A172 (cell line): ENCODE results near the gene B4GALT4. TPM values are rescaled to one million over a fixed set of nuclear protein-coding genes. Genes with fewer than 3 reads are reported as not detected.
"Not testable (repeated sequence)": the region's sequence is repeated elsewhere in the genome, so short reads cannot be mapped to it uniquely, and the experiment has no call there.

Experiments used
- DNase-seq: peaks from one replicate; pipeline ENCODE4 v3.0.0-alpha.2; 2015; ENCODE audit warnings: low spot score
- total RNA-seq: library from RNA; depleted of rRNA; stranded (reverse); fragments of >200 nt; shearing (Covaris generic); gene quantifications from 2 replicates; pipeline ENCODE4 v1.2.3, GENCODE V29; 2014; rRNA removed

Gene B4GALT4, protein sequence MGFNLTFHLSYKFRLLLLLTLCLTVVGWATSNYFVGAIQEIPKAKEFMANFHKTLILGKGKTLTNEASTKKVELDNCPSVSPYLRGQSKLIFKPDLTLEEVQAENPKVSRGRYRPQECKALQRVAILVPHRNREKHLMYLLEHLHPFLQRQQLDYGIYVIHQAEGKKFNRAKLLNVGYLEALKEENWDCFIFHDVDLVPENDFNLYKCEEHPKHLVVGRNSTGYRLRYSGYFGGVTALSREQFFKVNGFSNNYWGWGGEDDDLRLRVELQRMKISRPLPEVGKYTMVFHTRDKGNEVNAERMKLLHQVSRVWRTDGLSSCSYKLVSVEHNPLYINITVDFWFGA
- total RNA-seq = 25.8 and 27.0 TPM in 2 replicates

DNA sequence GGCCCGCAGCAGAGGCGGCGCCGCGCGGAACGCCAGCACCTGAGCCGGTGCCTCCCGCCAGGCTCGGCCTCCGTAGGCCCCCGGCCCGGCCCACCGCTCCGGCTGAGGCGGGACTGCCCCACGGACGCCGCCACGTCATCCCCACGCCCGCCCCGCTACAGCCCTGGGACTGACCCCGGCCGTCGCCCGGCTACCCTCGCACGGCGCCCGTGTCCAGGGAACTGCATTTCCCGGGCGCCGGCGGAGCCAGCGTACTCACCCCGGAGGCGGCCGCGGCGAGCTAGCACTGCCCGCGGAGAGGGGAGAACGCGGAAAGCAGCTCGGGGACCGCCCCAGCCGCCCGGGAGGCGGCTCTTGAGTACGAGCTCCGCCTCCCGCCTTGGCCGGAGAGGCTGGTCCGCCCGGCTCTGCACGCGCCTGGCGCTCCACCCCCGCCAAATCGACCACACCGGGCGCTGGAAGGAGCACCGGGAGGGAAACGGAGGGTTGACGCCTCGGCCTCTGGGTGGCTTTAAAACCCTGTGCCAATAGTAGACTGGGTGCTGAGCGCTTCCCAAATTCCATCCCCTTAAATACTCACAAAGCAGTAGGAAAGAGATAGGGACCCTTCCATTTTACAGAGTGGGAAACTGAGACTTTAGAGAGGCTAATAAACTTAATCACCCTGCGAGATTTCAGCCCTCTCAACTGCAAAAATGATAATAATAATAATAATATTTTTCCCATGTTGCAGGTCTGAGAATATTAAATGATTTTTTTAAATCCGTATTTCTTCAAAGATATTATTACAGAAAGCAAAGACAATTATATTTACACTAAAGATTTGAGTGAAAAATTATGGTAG lies at the start of gene B4GALT4:
Gene B4GALT4 (minus strand): TSS at position 288 of the 844 bp plus-strand sequence. CDS start 10,779 bp downstream, outside the sequence.
- peak; percentile 69 for DNase-seq

DNA sequence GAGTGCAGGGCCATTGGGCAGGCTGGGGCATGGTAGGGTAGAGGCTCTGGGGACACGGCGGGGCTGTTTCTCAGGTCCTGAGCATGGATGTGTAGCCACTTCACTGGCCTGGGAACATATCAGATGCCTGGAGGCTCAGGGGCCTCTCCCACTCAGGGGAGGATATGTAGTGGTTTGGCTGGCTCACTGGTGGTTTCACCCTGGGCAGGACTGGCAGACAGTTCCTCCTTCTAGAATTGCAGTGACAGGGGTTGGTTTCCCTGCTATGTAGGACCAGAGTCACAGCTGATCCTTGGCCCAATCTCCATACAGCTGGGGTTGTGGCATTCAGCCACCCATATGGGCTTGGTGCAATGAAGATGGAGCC lies 48.7 kb upstream of the B4GALT4 start:
- no peak for DNase-seq

DNA sequence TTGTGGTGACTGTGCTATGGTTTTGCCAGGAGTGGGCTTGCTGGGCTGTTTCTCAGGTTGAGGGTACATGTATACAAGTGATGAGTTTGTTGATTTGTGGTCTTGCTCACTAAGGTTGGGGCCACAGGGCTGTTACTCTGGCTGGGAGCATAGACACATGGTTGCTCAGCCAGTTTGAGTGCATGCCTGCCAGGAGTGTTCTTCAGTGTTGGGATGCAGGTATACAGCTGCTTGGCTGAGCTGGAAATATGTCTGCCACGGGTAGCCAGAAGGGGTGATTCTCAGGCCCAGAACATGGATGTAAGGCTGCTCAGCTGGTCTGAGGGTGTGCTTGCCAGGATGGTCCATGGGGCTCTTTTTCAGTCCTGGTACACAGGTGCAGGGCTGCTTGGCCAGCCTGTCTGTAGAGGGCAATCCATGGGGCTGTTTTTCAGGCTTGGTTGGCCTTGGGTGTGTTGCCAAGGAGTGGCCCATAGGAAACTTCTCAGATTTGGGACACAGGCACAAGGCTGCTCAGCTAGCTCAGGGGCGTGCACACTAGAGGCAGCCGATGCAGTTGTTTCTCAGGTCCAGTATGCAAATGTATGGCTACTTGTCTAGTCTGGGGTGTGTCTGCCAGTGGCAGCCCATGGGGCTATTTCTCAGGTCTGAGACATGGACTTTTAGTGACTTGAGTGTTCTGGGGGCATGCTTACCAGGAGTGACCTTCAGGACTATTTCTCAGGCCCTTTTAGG lies 48.2 kb upstream of the B4GALT4 start:
- DNase-seq = no peak

DNA sequence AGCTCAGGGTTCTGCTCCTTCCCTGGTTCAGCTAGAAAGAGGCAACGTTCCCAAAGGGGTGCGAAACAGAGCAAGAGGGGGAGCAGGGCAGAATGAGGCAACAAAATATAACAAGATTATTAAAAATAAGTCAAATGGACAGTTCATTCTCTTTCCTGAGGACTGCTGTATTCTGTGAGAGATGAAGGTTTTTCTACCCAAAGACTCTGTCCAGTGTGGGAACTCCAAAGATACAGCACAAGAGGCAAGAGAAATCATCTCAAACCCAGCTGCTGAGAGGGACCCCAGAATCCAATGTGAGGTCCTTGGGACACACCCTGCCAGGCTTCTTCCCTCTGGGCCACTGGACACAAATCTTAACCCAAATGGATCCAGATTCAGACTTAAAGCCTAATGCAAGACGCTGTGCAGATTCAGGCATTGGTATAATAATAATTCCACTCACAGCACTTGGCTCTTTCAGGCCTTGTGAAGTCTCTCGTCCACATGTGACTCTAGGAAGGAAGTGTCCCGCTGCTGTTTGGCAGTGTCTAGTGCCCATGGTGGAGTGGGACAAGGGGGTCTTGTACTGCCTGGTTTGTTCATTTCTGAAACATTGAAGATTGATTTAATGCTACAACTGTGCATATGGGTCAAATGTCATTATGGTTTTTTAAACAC lies 39.0 kb upstream of the B4GALT4 start:
- no peak for DNase-seq

DNA sequence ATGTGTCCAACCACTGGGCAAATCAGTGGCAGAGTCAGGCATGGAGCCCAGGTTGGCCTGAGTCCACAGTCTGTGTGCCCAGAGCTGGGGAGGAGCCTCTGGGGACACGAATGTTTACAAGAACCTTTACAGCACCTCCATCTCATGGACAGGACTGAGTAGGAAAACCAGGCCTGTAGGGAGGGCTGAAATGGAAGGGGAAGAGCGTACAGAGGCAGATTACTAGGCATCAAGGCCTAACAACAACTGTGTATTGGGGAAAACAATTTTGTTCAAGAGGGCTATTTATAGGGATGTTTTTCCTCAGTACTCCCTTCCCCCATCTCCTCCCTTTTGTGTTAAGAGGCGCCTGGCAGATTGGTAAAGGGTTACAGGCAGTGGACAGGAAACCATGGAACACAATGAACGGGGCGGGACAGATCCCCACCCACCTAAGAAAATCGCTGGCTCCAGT lies 38.5 kb upstream of the B4GALT4 start:
- no peak for DNase-seq

DNA sequence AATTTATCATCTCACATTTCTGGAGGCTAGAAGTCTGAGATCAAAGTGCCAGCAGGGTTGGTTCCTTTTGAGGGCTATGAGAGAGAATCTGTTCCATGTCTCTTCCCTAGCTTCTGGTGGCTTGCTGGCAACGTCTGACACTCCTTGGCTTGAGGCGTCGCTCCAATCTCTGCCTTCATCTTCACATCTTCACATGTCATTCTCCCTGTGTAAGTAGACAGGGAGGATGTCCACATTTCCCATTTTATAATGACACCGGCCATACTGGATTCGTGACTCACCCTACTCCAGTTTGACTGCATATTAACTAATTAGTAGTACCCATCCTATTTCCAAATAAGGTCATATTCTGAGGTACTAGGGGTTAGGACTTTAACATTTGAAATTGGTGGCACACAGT lies 36.0 kb upstream of the B4GALT4 start:
- no peak for DNase-seq

DNA sequence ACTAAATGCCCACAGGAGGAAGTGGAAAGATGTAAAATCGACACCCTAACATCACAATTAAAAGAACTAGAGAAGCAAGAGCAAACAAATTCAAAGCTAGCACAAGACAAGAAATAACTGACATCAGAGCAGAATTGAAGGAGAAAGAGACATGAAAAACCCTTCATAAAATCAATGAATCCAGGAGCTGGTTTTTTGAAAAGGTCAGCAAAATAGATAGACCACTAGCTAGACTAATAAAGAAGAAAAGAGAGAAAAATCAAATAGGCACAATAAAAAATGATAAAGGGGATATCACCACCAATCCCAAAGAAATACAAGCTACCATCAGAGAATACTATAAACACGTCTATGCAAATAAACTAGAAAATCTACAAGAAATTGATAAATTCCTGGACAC lies 29.5 kb upstream of the B4GALT4 start:
- not testable (repeated sequence) for DNase-seq

DNA sequence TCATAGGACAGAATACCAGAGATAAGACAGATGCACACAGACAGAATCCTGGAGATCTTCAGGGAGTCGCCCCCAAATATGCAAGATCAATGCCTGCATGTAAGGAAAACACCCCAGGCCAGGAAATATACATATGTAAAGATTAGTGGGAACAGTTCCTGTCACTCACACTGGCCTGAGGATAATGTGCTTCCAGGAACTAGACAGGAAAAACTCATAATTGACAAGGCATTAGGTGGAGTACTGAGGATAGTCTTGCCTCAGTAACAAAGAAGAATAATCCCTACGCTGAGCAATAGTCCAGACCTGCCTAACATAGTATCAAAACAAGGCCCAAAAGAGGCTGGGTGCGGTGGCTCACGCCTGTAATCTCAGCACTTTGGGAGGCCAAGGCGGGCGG lies 20.4 kb upstream of the B4GALT4 start:
- no peak for DNase-seq

DNA sequence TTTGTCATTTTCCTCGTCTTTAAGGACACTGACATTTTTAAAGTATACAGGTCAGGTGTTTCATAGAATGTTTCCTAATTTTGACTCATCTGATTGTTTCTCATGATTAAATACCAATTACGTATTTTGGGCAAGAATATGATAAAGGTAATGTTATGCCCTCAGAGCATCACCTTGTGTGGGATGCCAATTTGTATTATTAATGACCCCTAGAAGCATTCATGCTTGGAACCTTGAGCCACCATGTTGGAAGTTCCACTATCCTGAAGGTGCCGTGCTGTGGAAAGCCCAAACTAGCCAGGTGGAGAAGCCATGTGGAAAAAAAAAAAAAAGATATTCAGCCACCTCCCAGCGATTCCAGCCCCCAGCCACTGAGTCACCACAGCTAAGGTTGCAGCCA lies 19.1 kb upstream of the B4GALT4 start:
- DNase-seq = no peak

DNA sequence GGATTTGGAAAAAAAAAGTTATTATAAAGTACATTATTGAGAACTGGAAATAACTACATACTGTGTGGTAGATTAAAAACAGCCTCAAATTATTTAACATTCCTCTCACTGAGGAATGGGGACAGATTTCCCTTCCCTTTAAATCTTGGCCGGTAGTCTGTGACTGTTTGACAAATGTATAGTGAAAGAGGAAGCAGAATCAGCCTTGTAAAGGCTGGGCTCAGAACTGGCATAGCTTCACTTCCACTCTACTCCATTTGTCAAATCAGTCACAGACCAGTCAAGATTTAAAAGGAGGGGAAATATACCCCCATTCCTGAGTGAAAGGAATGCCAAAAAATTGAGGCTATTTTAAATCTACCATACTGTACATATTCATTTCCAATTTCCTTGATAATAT lies 18.2 kb upstream of the B4GALT4 start:
- no peak for DNase-seq

DNA sequence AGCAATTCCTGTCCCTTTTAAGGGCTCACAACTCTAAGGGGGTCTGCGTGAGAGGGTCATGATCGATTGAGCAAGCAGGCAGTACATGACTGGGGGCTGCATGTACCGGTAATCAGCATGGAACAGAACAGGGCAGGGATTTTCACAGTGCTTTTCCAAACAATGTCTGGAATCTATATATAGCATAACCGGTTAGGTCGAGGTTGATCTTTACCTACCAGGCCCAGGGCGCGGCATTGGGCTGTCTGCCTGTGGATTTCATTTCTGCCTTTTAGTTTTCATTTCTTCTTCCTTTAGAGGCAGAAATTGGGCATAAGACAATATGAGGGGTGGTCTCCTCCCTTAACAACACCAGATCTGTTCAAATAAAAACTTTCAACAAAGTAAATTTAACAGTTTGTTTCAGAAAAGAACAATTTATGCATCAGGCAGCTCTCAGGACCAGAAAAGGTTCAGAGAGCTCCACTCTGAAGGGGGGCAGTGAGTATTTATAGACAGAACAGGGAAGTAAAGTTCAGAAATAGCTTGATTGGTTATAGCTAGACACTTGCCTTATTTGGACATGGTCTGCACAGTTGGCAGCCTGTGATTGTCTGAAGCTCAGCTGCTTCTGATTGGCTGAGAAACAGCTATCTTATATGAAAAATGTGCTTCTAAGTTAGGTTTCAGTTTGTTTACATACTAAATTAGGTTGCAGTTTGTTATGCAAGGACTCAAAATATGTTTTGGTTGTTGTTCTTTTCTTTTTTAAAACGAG lies 17.2 kb upstream of the B4GALT4 start:
- DNase-seq = peak; percentile 46

DNA sequence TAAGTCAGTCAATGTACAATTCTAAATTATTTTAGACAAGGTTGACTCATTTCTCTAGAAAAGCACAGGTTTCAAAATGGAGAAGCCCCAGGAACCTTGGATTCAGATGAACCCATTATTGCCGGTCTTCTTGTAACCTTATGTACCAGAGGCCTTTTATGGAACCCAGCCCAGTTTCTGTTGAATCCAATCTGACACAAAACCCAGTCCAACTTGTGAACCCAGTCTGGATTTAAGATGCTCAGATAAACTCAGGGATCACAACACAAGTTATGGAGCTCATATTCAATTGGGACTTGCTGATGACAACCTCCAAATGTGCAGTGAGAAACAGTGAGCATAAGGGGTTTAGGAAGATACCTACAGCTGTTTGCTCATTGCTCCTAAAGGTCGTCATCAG lies 16.4 kb upstream of the B4GALT4 start:
- no peak for DNase-seq

DNA sequence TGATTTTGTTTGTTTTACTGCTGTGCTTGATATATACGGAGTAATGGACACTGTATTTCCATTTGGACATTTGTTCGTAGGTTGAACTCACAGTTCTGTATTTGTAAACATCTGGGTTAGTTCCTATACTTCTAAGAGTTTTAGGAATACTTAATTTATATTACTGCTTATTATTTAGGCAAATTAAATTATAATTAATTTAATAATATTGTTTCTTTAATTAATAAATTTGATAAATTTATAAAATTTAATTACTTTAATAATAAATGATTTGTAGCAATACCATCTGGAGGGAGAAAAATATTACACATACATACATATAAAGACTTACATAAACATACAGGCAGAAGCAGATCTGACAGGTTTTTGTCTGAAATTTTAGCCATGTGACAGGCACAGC lies 14.5 kb upstream of the B4GALT4 start:
- DNase-seq = no peak

DNA sequence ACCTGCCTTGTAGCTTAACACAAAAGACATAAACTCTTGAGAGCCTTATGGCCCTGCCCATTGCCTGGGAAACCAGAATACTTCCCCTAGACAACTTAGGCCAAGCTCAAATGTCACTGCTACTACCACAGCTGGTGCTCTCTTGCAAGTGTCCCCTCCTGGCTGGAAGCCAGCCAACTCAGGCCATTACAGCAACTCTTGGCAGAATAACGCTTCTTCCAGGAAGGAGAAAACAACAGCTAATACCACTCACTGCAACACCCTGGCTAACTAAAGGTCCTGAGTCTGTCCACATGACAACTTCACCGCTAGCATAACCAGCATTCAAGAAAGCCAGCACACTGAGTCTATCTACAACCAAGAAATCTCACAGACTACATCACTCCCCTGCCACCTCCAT lies 5.1 kb upstream of the B4GALT4 start:
- DNase-seq = no peak

DNA sequence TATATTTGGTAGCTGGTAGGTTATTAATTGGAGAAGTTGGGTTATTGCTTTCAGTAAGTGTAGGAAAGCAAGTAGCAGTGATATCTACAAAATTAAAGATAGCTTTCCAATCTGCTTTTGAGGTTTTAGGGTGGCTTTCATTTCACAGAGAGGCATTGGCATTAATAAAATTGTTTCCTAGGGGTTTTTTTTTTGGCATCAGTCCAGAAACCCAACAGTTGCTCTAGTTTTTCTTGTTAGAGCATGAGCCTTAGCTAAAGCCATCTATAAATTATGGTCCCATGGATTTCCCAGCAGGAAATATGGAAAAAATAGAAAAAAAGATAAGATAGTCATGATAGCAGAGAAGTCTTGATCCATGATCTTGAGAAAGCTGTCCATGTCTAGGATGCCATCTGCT lies 3.0 kb upstream of the B4GALT4 start:
- DNase-seq = no peak

DNA sequence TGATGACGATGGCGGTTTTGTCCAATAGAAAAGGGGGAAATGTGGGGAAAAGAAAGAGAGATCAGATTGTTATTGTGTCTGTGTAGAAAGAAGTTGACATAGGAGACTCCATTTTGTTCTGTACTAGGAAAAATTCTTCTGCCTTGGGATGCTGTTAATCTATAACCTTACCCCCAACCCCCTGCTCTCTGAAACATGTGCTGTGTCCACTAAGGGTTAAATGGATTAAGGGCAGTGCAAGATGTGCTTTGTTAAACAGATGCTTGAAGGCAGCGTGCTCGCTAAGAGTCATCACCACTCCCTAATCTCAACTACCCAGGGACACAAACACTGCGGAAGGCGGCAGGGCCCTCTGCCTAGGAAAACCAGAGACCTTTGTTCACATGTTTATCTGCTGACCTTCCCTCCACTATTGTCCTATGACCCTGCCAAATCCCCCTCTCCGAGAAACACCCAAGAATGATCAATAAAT lies 2.4 kb upstream of the B4GALT4 start:
- DNase-seq = not testable (repeated sequence)

DNA sequence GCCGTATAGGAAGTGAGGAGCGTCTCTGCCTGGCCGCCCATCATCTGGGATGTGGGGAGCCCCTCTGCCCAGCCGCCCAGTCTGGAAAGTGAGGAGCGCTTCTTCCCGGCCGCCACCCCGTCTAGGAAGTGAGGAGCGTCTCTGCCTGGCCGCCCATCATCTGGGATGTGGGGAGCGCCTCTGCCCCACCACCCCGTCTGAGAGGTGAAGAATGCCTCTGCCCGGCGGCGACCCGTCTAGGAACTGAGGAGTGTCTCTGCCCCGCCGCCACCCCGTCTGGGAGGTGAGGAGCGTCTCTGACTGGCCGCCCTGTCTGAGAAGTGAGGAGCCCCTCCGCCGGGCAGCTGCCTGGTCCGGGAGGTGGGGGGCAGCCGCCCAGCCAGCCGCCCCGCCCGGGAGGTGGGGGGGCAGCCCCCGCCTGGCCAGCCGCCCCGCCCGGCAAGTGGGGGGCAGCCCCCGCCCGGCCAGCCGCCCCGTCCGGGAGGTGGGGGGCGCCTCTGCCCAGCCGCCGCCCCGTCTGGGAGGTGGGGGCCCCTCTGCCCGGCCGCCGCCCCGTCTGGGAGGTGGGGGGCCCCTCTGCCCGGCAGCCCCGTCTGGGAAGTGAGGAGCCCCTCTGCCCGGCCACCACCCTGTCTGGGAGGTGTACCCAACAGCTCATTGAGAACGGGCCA lies 1.8 kb upstream of the B4GALT4 start:
- not testable (repeated sequence) for DNase-seq

DNA sequence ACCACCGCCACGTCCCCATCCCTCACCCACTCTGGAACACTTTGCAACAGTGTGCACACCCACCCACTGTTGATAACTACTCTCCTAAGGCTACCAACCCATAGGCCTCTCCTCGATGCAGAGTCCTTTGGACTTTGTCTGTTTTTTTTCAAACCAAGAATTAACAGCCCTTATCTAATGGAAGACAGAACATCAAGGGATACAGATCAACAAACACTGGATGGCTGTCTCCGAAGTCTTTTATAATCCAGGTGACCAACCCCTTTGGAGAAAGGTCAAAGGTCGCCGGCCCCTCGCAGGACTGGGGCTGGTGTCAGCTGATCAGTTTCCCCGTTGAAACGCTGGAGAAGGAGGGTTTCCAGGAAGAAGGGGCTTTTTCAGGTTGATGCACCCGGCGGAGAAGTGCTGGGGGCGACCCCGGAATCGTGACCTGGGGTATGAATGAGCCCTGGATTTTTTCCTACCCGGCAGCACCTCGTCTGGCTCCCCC lies 532 bp downstream of the B4GALT4 start:
- DNase-seq = peak; percentile 13

DNA sequence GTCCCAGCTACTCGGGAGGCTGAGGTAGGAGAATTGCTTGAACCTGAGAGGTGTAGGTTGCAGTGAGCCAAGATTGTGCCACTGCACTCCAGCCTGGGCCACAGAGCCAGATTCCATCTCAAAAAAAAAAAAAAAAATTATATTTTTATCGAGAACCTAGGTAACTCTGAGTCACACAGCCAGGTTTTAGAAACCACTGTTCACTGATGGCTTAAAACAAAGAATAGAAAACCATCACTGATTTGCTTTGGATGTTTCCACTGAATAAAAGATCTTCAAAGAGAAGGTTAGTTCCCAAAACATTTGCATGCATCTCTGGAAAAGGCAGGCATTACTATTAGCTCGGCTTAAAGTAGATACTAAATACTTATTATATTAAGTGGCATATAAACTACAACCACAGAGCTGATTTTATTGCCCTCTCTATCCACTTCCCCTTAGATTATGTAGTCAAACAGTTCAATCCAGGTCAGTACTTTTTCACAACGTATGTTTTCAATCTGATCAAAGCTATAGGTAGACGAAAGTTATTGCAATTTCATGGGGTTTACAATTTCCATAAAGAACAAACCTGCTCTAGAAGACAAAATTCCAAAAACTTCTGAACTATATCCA lies 1.4 kb downstream of the B4GALT4 start:
- no peak for DNase-seq

DNA sequence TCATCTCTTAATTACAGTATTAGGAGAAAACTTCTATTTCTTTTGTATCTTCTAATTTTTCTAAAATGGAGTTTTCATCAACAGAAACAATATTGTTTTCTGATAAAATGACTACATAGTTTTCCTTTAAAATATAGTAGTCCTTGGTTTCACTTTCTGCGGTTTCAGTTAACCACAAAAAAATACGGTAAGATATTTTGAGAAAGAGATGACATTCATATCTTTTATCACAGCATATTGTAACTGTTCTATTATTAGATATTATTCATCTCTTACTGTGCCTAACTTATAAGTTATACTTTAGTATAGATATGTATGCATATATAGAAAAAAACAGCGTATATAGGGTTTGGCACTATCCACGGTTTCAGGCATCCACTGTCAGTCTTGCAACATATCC lies 2.3 kb downstream of the B4GALT4 start:
- no peak for DNase-seq
